ENCODE data around the gene GREB1. TPM values are rescaled to one million over a fixed set of nuclear protein-coding genes. Genes with fewer than 3 reads are reported as not detected.

GREB1 gene
- total and polyA plus RNA-seq, 2 of the 13 experiments (the other 11 are each of a cell fraction or from before 2014, with no cell fraction given), result 31.3 to 61.2 TPM

DNA sequence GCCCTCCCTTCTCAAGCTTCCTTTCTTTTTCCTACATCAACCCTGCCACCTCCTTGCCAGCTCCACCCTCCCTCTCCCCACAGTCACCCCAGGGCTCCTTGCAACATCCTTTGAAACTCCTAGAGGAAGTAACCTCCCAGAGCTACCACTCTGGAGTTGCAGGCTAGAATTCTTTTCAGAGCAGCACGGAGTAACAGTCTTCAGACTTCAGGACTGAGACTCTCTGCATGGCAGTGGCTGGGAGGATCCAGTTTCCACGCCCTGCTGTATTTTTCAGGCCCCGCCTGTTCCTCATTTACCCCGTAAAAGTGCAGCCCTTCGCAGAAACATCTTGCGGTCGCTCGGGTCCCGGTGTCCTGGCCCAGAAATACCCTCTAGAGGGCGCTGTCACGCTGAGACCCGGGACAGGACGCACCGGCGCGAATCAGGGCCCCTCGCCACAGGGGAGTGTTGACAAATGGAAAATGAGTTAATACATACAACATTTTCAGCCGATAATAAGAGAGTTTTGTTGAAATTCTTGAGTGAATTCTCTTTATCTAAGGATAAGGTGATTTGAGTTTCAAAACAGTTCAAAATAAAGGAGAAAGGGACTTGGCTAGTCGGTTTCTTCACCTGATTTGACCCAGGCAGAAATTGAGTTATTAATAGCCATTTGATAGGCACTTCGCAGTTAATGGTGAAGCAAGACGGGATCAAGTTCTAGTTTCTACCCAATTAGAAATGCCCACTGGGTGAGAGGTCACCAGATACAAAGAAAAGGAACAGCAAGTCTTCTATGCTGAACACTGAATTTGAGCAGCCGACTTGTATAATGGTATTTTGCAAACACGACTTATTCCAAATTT lies 154.6 kb downstream of the GREB1 start (continued):
- no peak for TF ChIP-seq GRHL1 (CRISPR knock-in tag; conservative IDR thresholded peaks at IDR 0.05)
- TF ChIP-seq, protein P1, sequence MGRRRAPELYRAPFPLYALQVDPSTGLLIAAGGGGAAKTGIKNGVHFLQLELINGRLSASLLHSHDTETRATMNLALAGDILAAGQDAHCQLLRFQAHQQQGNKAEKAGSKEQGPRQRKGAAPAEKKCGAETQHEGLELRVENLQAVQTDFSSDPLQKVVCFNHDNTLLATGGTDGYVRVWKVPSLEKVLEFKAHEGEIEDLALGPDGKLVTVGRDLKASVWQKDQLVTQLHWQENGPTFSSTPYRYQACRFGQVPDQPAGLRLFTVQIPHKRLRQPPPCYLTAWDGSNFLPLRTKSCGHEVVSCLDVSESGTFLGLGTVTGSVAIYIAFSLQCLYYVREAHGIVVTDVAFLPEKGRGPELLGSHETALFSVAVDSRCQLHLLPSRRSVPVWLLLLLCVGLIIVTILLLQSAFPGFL (CRISPR knock-in tag; IDR thresholded peaks at IDR 0.05), result no peak
- no peak for TF ChIP-seq ZNF567 (CRISPR knock-in tag; IDR thresholded peaks at IDR 0.05; ENCODE audit: borderline replicate concordance)
- TF ChIP-seq BRD4 (CRISPR knock-in tag; IDR thresholded peaks at IDR 0.05), result no peak
- TF ChIP-seq NONO (IDR thresholded peaks at IDR 0.05), result no peak
- TF ChIP-seq NONO (CRISPR knock-in tag; conservative IDR thresholded peaks at IDR 0.05), result no peak; the same call in 1 of the 2 replicates
- TF ChIP-seq ZFP36L2 (CRISPR knock-in tag; IDR thresholded peaks at IDR 0.05), result no peak
- TF ChIP-seq, protein P2, sequence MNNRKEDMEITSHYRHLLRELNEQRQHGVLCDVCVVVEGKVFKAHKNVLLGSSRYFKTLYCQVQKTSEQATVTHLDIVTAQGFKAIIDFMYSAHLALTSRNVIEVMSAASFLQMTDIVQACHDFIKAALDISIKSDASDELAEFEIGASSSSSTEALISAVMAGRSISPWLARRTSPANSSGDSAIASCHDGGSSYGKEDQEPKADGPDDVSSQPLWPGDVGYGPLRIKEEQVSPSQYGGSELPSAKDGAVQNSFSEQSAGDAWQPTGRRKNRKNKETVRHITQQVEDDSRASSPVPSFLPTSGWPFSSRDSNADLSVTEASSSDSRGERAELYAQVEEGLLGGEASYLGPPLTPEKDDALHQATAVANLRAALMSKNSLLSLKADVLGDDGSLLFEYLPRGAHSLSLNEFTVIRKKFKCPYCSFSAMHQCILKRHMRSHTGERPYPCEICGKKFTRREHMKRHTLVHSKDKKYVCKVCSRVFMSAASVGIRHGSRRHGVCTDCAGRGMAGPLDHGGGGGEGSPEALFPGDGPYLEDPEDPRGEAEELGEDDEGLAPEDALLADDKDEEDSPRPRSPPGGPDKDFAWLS (CRISPR knock-in tag; IDR thresholded peaks at IDR 0.05; ENCODE audit: borderline replicate concordance), result no peak
- peak; percentile 53 for TF ChIP-seq SMC3 (IDR thresholded peaks at IDR 0.05; ENCODE audit: low read length)
- TF ChIP-seq RFX3 (CRISPR knock-in tag; IDR thresholded peaks at IDR 0.05), result no peak
- TF ChIP-seq MTERF4 (CRISPR knock-in tag; IDR thresholded peaks at IDR 0.05), result no peak
- no peak for TF ChIP-seq ZNF703 (CRISPR knock-in tag; IDR thresholded peaks at IDR 0.05; ENCODE audit: borderline replicate concordance)
- no peak for TF ChIP-seq ZNF569 (CRISPR knock-in tag; IDR thresholded peaks at IDR 0.05; ENCODE audit: borderline replicate concordance)
- no peak for TF ChIP-seq MBNL3 (CRISPR knock-in tag; conservative IDR thresholded peaks at IDR 0.05)
- TF ChIP-seq KLF11 (CRISPR knock-in tag; IDR thresholded peaks at IDR 0.05), result no peak
- peak; percentile 52; the same call in 1 of the 2 replicates for TF ChIP-seq ZNF501 (CRISPR knock-in tag; IDR thresholded peaks at IDR 0.05)
- no peak for TF ChIP-seq SMYD3 (CRISPR knock-in tag; IDR thresholded peaks at IDR 0.05)
- 0 out of 2 replicates have a peak, but pooled peaks have one; percentile 42 for TF ChIP-seq ZNF317 (CRISPR knock-in tag; IDR thresholded peaks at IDR 0.05)
- TF ChIP-seq, protein P3, sequence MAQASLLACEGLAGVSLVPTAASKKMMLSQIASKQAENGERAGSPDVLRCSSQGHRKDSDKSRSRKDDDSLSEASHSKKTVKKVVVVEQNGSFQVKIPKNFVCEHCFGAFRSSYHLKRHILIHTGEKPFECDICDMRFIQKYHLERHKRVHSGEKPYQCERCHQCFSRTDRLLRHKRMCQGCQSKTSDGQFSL (CRISPR knock-in tag; IDR thresholded peaks at IDR 0.05), result no peak
- no peak for TF ChIP-seq ZNF121 (CRISPR knock-in tag; IDR thresholded peaks at IDR 0.05)
- TF ChIP-seq DBP (CRISPR knock-in tag; IDR thresholded peaks at IDR 0.05; ENCODE audit: not compliant biosample characterization), result no peak
- TF ChIP-seq EHMT2 (IDR thresholded peaks at IDR 0.05; ENCODE audit: borderline replicate concordance, low read depth, low read length), result no peak
- TF ChIP-seq ARNTL (CRISPR knock-in tag; IDR thresholded peaks at IDR 0.05), result no peak
- no peak for TF ChIP-seq ZNF891 (CRISPR knock-in tag; IDR thresholded peaks at IDR 0.05)

All from HepG2 (cell line).